ENCODE measurements around the gene XPA.
"Not testable (repeated sequence)": the region's sequence is repeated elsewhere in the genome, so short reads cannot be mapped to it uniquely, and the experiment has no call there.

XPA gene

GRCh38 chr9:97696803-97697601 lies at the start of gene XPA:
TSS of gene XPA (minus strand) at chr9:97697340. CDS start at chr9:97697292, 48 bp downstream.
- peak; percentile 88 to 96 for DNase-seq

DNA sequence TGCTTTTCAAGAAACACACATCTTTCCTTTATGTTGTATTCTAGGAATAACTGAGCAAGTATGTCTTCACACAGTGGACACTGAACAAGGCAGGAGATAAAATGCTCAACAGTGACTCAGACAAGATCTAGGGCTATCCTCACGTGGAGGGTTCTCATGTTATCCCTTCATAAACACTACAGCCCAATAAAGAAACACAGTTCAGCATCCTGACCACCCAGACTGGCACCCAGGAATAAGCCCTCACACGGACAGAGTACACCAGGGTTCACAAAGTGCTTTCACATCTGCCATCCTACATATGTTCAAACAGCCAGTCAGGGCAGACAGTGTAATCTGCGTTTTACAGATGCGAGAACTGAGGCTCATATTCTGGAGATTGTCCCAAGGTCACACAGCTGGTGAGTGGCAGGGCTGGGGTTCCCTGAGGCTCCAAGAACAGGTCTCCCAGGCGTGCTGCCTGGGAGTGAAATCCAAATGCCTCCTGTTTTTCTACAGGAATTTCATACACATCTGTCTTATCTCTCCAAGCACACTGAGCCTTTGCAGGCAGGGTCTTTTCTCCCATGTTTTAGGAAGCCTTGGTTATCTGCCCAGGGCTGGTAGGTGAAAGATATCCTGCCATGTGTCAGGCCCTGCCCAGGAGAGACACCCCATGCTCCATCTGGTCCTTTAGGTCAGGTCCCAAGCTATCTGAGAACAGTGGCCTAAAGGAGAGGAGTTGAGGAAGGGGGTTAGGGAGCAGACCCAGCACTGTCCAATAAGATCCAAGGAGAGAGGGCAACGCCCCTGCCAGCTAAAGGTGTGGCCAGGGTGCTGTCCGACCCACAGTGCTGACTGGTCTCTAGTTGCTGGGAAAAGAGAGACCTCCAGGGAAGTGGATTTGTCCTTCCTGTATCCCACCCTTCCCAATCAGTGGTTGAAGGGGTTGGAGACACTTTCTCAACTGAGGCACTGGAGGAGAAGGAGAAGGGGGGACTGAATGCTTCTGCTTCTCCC lies 47.9 kb upstream of the XPA start:
- DNase-seq: no peak

GRCh38 chr9:97744025-97744424 lies 46.9 kb upstream of the XPA start:
- DNase-seq: not testable (repeated sequence)

DNA sequence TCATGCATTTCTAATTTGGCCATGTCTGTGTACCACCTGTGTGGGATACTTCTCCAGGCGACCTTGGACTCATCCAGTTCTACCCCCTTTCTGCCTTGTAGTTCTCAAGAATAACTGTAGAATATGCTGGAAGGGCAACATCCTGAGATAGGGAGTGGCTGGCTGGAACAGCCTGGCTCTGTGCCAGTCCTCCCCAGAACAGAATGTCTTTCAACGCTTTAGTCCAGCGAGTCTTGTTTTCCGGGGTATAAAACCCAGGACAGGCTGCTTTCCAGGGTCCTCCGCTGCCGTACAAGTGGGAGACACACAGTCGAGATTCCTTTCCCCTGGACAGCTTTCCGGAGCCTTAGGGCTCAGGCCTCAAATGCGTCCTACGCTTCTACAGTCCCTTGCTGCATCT lies 45.4 kb upstream of the XPA start:
- no peak for DNase-seq

GRCh38 chr9:97741947-97742346 lies 44.8 kb upstream of the XPA start:
- no peak for DNase-seq

DNA sequence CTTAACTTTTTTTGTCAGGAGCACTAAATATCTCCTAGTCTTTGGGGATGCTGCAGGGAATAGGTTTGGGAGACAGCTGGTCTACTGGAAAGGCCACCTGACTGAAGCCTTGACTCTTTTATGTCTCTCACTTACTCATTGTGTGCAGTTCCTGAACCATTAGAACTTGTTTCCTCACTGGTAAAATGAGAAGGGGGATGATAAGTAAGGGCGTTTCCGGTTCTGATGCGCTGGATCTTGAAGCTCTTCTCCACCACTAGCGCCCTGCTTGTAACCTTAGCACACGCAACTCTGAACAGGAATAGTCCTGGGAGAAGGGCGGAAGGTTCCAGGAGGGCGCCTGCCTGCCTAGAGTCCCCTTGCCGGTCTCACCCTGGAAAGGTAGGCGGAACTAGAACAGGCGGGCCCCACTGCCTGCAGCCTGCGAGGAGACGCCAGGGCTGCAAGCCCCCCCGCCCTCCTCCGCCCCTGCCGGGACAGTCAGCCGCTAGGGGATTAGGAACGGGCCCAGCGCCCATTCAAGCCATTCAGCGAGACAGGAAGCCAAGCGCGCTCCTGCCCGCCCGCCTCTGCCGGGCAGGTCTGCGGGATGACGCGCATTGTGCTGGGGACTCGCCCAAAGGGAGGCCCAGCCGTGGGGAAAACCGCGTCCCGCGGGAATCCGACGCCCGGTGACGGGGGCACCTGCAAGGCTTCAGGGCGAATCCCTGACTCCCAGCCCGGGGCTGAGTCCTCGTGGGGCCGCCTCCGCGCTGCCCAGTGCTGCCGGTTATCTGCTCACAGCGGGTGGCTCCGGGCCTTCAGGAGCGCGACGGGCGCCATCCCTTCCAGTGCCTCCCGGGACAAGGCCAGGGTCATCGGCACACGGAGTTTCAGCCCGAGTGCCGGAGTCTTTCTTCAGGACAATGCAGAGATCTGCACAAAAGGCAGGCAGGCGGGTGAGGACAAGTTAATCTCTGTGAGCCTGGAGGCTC lies 44.0 kb upstream of the XPA start:
- no peak for DNase-seq

GRCh38 chr9:97737429-97737828 lies 40.3 kb upstream of the XPA start:
- no peak for DNase-seq

- DNase-seq: no peak
These were observed 38.0 kb upstream of the XPA start for GRCh38 chr9:97735070-97735600.

- DNase-seq: no peak
These were observed 29.6 kb upstream of the XPA start for GRCh38 chr9:97726716-97727115.

DNA sequence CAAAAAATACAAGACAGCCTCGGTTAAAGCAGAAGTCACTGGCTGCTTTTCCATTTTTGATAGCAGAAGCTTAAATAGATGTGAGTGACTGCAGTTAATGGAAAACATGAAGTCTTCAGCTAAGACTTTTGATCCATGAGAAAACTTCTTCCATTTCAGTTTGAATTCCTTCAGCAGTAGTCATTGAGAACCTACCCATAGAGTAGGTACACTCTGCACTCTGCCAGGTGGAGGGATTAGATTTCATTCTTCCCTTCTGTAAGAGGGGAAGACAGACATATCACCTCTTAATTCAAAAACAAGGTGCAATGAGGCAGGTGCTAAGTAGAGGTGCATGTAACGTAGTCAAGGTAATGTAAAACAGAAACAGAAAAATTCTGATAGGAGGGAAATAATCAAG lies 26.7 kb upstream of the XPA start:
- DNase-seq: no peak

GRCh38 chr9:97722331-97722730 lies 25.2 kb upstream of the XPA start:
- DNase-seq: no peak

DNA sequence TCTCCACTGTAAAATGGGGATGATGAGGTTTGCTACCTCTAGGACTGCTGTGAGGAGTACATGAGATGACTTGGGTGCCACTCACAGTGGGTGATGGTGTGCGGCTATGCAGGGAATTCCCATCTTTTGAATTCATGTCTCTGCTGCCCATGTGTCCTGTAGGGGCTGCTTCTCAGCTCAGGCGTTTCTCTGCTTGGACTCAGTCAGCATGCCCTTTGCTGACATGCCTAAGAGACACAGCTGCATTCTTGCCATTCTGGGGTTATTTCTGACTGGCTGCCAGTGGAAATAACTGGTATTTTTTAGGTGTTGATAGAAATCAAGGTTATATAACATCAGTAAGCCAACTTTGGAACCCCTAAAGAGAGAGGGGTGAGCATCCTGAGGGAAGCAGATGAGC lies 24.3 kb upstream of the XPA start:
- no peak for DNase-seq

DNA sequence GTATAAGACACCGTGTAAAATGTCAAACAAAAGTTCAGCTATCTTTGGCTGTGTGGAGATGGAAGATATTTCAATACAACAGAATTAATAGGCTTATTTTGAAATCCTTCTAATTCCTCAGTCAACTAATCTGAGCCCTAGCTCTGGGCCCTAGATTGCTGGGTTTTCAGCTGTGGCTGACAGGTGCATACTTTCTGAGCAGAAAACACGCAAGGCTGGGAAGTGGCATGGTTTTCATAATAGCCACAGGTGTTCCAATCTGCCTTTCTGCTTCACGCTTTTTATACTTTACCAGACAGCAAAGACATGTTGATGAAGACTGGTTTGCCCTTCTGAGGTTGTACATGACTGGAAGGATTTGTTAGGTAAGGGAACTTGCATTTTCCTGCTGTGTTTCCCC lies 20.7 kb upstream of the XPA start:
- no peak for DNase-seq

- peak in 1 of 2 experiments; percentile 32 for DNase-seq
These were observed 17.3 kb upstream of the XPA start for GRCh38 chr9:97714435-97714834.

DNA sequence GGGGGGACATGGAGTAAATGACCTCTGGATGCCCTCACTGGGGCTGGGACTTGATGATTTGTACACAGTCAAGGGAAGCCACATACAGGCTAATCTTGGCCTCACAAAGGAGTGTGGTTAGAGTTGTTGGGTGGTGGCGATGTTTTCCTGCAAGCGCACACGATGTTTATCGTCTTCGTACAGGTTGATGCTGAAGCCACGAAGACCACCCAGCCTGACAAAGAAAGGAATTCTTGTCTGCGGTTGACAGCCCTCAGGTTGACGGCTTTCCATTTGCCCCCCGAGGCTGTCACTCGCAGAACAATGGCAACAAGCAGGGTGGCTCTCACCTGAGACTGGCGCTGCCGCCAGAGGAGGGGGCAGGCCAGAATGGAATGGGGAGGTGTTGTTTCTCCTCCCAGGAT lies 14.1 kb upstream of the XPA start:
- DNase-seq: no peak

DNA sequence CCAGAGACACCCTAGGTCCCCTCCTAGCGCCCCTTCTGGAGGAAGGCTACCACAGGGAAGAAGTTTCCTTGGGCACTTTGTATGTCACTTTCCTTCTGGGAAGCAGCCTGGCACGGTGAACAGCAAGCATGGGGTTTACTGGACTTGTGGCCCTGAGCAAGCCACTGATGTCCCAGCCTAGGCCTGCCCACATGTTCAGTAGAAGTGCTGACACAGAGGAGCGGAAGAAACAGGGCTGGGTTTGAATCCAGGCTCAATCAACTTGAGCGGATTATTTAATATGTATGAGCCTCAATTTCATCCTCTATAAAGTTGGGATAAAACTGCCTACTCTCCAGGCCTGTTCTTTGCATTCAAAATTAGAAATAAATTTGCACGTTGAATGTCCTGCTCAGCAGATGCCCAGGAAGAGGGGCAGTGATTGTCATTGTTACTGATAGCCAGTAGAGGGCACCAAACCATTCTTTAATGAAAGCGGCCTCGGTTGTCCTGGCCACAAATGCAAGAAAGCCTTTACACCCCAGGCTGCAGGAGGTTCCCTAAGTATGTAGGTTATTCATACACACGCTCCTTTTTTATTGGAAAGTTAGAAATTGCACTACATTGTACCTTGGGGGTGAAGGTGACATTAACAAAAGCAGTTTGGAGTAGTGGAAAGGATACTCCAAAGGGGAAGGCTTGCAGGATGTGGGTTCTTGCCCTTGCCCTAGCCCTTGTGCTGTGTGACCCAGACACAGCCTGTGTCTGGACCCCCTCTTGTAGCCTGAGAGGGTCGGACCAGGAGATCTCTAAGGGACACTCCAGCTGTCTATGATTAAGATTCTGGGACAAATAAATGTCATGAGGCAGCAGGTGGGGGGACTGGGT lies 13.4 kb upstream of the XPA start:
- DNase-seq: peak; percentile 31 to 71

- DNase-seq: no peak
These were observed 9.1 kb upstream of the XPA start for GRCh38 chr9:97706246-97706645.

GRCh38 chr9:97705354-97705950 lies 8.3 kb upstream of the XPA start:
- DNase-seq: no peak

DNA sequence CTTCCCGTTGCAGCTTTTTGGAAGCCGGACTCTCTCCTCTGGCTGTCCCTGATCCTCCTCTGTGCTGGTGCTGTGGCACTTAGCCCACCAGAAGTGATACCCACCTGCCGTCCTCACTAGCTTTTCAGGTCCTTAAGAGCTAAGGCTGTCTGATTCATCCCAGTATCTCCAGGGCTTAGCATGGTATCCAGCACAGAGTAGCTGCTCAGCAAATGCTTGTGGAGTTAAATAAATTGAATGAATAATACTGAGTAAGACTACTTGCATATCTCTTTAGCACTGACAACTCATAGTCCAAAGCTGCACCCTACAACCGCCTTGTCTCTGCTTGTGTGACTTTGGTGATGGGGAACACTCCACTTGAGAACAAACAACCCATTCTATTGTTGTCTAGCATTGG lies 7.7 kb upstream of the XPA start:
- no peak for DNase-seq

- no peak for DNase-seq
These were observed 7.2 kb upstream of the XPA start for GRCh38 chr9:97704345-97704677.
